GM19395 (cell line): ENCODE results near the gene SLCO2A1.
"Not testable (repeated sequence)": the region's sequence is repeated elsewhere in the genome, so short reads cannot be mapped to it uniquely, and the experiment has no call there.

Experiments used
- ATAC-seq: cut with Tn5 transposase; IDR thresholded peaks from one replicate; pipeline ENCODE4 v1.9.1; 2021; ENCODE audit warnings: mild to moderate bottlenecking, moderate library complexity; ENCODE audit not compliant: unreplicated experiment

SLCO2A1 gene

DNA sequence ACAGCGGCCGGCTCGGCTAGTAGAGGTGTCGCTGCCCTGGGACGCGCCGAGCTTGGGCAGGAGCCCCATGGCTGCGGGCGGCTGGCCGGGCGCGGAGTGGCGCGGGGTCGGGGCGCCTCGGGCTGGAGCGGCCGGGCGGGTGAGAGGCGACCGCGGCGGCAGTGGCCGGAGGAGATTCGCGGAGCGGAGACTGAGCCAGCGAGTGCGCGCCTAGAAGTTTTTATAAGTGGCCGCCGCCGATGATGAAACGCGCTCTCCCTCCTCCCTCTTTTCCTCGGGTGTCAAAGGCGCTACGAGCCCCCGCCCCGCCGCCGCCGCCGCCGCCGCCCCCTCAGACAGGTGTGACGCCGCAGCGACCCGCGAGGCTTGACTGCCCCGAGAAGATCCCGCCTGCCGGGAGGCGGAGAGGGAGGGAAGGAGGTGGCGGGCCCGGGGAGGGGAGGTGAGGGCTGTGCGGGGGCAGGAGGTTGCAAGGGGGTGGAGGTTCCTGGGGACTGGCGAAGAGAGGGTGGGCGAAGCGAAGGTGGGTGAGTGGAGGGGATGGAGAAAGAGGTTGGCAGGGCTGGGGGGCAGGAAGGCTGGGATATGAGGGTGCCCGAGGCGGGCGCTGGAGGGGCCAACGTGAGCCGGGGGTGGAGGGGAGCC is at the start of gene SLCO2A1:
Gene SLCO2A1, minus strand, starts transcription at position 192 of the 645 bp plus-strand sequence. Its CDS starts 123 bp downstream, at position 69.
- no peak for ATAC-seq

GRCh38 chr3:134079111-134079547 is 49.4 kb upstream of the SLCO2A1 start:
- no peak for ATAC-seq

DNA sequence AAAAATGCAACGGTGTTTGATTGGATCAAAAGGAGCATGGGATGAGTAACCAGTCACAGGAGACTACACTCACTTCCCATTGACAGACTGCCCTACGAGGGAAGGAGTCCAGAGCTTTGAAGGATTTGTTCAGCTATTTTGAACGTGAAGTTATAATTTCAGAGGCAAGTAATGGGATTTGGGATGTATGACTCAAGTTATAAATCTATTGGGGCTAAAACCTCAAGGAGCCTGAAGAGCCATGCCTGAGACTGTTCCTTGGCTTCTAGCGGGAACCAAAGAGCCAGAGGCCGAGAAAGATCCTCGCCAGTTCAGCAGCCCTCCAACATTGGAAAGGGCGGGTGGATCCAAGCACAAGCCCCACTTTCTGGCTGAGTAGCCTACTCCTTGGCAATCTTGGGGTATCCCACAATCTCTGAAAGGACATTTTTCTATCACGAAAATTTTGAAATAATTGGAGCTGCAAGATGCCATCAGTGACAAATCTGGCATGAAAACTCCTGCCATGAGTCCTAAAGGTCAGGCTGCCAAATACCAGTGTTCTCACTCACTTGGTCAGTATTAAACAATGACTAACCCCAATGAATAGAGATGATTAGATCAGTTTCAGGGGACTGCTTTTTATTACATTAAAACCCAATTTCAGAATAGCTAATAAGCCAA is 48.6 kb upstream of the SLCO2A1 start:
- no peak for ATAC-seq

GRCh38 chr3:134077649-134078161 is 48.0 kb upstream of the SLCO2A1 start:
- ATAC-seq = no peak

DNA sequence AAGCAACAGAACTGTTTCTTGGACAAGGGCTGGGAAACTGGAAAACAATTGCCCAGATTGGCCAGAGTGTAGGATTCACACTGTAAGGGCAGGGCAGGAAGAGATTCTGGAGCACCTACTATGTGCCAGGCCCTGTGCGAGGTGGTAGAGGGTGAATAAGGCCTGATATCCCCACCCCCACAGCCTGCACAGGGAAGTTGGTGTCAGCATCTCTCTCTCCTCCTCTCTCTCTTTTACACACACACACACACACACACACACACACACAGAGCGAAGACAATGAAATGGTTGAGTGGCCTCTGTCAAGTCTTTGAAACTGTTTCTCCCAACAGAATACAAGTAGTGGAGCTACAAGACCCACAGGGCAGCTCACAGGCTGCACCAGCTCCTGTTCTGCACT is 47.1 kb upstream of the SLCO2A1 start:
- ATAC-seq = no peak

DNA sequence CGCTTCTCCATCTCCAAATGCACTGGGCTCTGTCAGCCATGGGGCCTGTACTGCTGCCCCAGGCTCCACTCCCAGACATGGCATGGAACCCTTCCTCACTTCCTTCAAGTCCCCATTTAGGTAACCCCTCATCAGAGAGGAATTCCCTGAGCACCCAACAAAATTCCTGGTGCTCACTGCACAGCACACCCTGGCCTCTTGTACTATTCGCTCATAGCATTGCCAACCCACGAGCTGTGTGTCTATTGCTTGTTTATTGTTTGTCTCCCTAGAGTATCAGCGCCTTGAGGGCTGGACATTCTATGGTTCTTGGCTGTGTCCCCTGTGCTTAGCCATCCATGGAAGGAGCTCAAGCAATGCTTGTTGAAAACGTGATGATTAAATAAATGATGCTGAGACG is 46.1 kb upstream of the SLCO2A1 start:
- ATAC-seq = no peak

- no peak for ATAC-seq
Measured at GRCh38 chr3:134075568-134075825, 45.8 kb upstream of the SLCO2A1 start.

- no peak for ATAC-seq
Measured at GRCh38 chr3:134074790-134075567, 45.3 kb upstream of the SLCO2A1 start.

DNA sequence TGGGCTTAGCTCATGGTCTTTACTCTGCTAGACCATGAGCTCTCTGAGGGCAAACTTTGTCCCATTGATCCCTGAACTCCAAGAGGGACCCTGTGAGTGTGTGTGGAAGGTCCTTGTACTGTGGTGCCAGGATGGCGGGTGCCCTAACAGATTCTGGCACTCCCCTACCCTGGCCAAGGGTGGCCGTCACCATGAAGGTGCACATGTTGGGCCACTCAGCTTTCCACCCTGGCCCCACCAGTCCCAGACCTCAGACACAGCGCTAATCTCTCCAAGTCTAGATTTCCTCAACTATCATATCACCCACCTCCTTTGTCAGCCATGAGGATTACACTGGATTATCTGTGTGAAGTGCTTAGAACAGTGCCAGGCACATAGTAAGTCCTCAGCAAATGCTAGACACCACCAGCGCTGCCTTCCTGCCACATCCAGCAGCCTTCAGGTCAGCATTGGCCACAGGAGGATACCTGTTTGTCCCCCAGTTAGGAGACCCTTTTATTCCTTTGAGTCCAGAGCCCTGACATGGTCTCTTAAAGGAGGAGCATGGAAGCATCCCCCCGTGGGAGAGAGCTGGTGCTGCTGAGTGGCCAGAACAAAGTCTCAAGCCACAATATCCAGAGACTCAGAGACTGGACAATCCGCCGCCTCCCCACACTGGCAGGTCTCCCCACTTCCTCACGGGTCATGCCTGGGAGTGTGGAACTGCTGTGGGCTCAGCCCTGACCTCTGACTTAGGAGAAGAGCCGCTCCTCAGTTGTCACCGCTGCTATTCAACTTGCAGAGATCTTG is 44.5 kb upstream of the SLCO2A1 start:
- ATAC-seq = no peak

DNA sequence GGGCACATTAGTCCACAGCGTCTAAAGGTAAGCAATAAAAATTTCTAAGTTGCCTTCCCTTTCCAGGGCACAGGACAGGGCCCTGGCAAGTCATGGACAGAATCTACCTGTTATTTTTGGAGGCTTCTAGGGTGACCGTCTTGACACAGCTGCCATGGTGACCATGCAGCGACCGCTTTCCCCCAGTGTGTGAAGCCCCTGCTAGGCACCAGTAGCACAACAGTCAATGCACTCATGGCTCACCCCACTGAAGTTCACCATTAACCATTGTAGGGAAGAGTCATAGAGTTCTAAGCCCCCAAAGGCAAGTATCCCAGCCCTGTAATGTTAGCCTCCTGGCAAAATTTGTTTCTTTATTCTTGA is 43.8 kb upstream of the SLCO2A1 start:
- no peak for ATAC-seq

- no peak for ATAC-seq
Measured at GRCh38 chr3:134072881-134073582, 43.3 kb upstream of the SLCO2A1 start.

- not testable (repeated sequence) for ATAC-seq
Measured at GRCh38 chr3:134070281-134070680, 40.6 kb upstream of the SLCO2A1 start.

- no peak for ATAC-seq
Measured at GRCh38 chr3:134068429-134068828, 38.7 kb upstream of the SLCO2A1 start.

DNA sequence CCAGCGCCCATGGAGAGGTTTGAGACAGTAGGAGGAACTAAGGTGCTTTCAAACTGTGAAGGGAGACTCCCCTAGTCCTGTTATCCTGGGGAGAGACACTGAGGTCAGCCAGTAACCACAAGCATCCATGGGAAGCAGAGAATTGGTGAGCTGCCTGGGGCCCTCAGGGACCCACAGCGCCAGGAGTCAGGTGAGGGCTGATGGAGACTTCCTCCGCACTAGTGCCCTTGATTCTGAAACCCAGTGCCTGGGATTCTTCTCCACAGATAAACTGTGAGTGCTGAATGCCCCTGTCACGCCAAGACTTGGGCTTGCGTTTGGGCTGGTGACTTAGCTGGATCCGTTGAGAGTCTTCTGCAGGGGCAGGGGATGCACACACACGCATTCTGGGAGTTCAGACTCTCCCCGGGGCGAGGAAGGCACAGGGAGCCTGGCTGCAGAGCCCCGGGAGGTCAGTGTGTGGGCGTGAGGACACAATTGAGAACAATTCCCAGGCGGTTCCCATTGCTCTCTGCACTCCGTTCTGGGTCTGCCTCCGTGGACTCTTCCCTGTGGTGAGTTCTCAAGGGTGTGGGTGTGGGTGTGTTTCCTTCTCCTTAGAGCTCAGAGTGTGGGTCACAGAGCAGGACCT is 37.9 kb upstream of the SLCO2A1 start:
- ATAC-seq = no peak

DNA sequence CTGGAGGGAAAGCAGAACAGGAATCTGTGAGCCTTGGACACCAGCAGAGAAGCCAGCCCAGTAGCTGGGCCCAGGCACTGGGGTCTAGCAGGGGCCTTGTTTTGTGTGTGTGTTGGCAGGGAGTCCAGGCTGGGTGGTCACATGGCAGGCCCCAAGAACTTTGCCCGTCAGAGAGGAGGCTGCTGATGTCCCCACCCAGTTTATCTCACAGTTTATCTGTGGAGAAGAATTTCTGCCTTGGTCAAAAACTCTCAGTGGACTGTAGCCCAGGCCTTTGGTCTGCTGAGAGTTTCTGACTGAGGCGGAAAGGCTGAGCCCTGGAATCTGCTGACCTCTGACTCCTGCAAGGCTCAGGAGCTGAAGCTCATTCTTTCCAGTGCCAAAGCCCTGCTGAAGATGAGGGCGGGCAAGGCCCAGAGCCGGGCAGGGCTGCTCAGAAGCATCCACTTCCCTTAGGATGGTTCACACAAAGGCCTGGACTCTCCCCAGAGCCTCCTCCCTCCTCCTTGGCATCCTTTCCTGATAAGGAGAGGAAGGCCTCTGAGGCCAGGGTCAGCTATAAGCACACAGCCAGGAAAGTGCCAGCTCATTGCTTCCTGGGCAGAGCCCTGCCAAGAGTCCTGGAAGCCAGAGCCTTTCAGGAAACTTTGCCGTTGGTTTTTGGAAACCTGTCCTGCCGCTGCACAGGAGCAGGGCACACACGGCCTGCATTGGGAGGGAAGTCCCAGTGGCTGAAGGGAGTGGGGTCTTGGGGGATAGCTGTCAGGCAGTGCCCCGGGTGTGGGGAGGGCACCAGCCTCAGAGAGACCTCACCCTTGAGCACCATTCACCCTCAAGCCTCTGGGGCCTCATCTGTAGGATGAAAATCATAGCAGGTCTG is 37.2 kb upstream of the SLCO2A1 start:
- no peak for ATAC-seq

- ATAC-seq = no peak
Measured at GRCh38 chr3:134066158-134066541, 36.4 kb upstream of the SLCO2A1 start.

GRCh38 chr3:134065252-134066157 is 35.8 kb upstream of the SLCO2A1 start:
- no peak for ATAC-seq

- no peak for ATAC-seq
Measured at GRCh38 chr3:134064081-134064480, 34.4 kb upstream of the SLCO2A1 start.
